Eye (tissue), 1 donor: Measurements from ENCODE around the gene CNTRL.
A peak's percentile ranks its signal among the peaks of the same experiment; 100 is the strongest.

ENCODE experiments used
- DNase-seq: peaks from one replicate; pipeline ENCODE4 v3.0.0-alpha.2; 2015

Gene CNTRL

GRCh38 chr9:121204611-121205010 is 129.9 kb downstream of the CNTRL start:
- DNase-seq: no peak

- no peak for DNase-seq
These were observed 132.0 kb downstream of the CNTRL start for GRCh38 chr9:121206516-121207370.

- DNase-seq: no peak
These were observed 132.7 kb downstream of the CNTRL start for GRCh38 chr9:121207371-121207940.

- DNase-seq: no peak
These were observed 135.8 kb downstream of the CNTRL start for GRCh38 chr9:121210536-121210935.

GRCh38 chr9:121213136-121213806 is 138.5 kb downstream of the CNTRL start:
- DNase-seq: peak; percentile 95

- DNase-seq: no peak
These were observed 139.2 kb downstream of the CNTRL start for GRCh38 chr9:121214005-121214404.

GRCh38 chr9:121216271-121216805 is 141.6 kb downstream of the CNTRL start:
- no peak for DNase-seq

GRCh38 chr9:121217609-121218292 is 143.0 kb downstream of the CNTRL start:
- DNase-seq: no peak

- no peak for DNase-seq
These were observed 143.7 kb downstream of the CNTRL start for GRCh38 chr9:121218357-121219027.

GRCh38 chr9:121219530-121219929 is 144.8 kb downstream of the CNTRL start:
- no peak for DNase-seq

GRCh38 chr9:121220996-121221663 is 146.4 kb downstream of the CNTRL start:
- DNase-seq: peak; percentile 32

GRCh38 chr9:121221664-121222055 is 146.9 kb downstream of the CNTRL start:
- DNase-seq: peak; percentile 87

GRCh38 chr9:121222524-121223171 is 147.9 kb downstream of the CNTRL start:
- peak; percentile 55 for DNase-seq

GRCh38 chr9:121225240-121225639 is 150.5 kb downstream of the CNTRL start:
- DNase-seq: peak; percentile 77

GRCh38 chr9:121226175-121226574 is 151.4 kb downstream of the CNTRL start:
- DNase-seq: no peak
